DMS79 (cell line): Measurements from ENCODE around the gene NIM1K.
"Not testable (repeated sequence)": the region's sequence is repeated elsewhere in the genome, so short reads cannot be mapped to it uniquely, and the experiment has no call there.

Experiments used
- DNase-seq: peaks from one replicate; lab custom pipeline; 2025; lab: John Stamatoyannopoulos, UW

The NIM1K gene

GRCh38 chr5:43314724-43315123, 122.7 kb downstream of the NIM1K start:
- no peak for DNase-seq

GRCh38 chr5:43315263-43315662, 123.2 kb downstream of the NIM1K start:
- DNase-seq = no peak

- no peak for DNase-seq
Observed at GRCh38 chr5:43315682-43316081, 123.7 kb downstream of the NIM1K start.

- DNase-seq = no peak
Observed at GRCh38 chr5:43316421-43316820, 124.4 kb downstream of the NIM1K start.

GRCh38 chr5:43320846-43321245, 128.8 kb downstream of the NIM1K start:
- no peak for DNase-seq

GRCh38 chr5:43323488-43323887, 131.5 kb downstream of the NIM1K start:
- DNase-seq = not testable (repeated sequence)

GRCh38 chr5:43325624-43326023, 133.6 kb downstream of the NIM1K start:
- not testable (repeated sequence) for DNase-seq
